OCI-LY3 (cell line): ENCODE data around the gene ZCCHC14.

ENCODE experiments used
- H2AFZ ChIP-seq: fragments of 200-600, 300-600 bp; shearing (Covaris generic); 2 replicates; pipeline ENCODE4 v1.6.0; 2014; ENCODE audit warnings: antibody characterized with exemption, low read depth, low read length
- H3K27ac ChIP-seq: fragments of 200-600, 300-600 bp; sonication (generic); 2 replicates; pipeline ENCODE4 v1.5.1; 2014; ENCODE audit warnings: mild to moderate bottlenecking, low read length, moderate library complexity, mixed read lengths
- H3K27me3 ChIP-seq: fragments of 200-600, 300-600 bp; sonication (generic); 2 replicates; pipeline ENCODE4 v1.6.1; 2014; ENCODE audit warnings: low read depth, low read length, mixed read lengths
- H3K36me3 ChIP-seq: fragments of 200-600, 300-600 bp; sonication (generic); replicated peaks from 2 replicates; pipeline ENCODE3; 2014; ENCODE audit warnings: low read depth, low read length, mixed read lengths
- H3K4me1 ChIP-seq: fragments of 300-600, 200-600 bp; sonication (generic); 2 replicates; pipeline ENCODE4 v1.6.1; 2014; ENCODE audit warnings: low read length, mixed read lengths
- H3K4me2 ChIP-seq: fragments of 200-600, 300-600 bp; sonication (generic); 2 replicates; pipeline ENCODE4 v1.6.1; 2014; ENCODE audit warnings: low read length, mixed read lengths
- H3K4me3 ChIP-seq: fragments of 300-600, 200-600 bp; sonication (generic); 2 replicates; pipeline ENCODE4 v1.5.1; 2014; ENCODE audit warnings: antibody characterized with exemption, mild to moderate bottlenecking, low read length, moderate library complexity
- H3K79me2 ChIP-seq: fragments of 300-600, 200-600 bp; shearing (Covaris generic); 2 replicates; pipeline ENCODE4 v1.6.1; 2014; ENCODE audit warnings: mild to moderate bottlenecking, low read length, mixed read lengths
- H3K9ac ChIP-seq: fragments of 300-600, 200-600 bp; shearing (Covaris generic); 2 replicates; pipeline ENCODE4 v1.6.0; 2014; ENCODE audit warnings: mild to moderate bottlenecking, low read length, moderate library complexity
- H3K9me3 ChIP-seq: fragments of 200-600, 300-600 bp; shearing (Covaris generic); 2 replicates; pipeline ENCODE4 v1.6.1; 2014; ENCODE audit warnings: low read length, mixed read lengths; ENCODE audit not compliant: insufficient read depth
- H4K20me1 ChIP-seq: fragments of 200-600, 300-600 bp; sonication (generic); 2 replicates; pipeline ENCODE4 v1.6.1; 2016; ENCODE audit warnings: low read length, mixed read lengths; ENCODE audit not compliant: insufficient read depth
- EZH2phosphoT487 ChIP-seq: fragments of 200-600 bp; shearing (Covaris generic); IDR thresholded peaks from 2 replicates; pipeline ENCODE4 v1.6.1; 2018; ENCODE audit warnings: antibody characterized with exemption, mixed run types, low read depth
- TF ChIP-seq, protein P1 (sequence below): fragments of 200-600, 300-600 bp; sonication (generic); IDR thresholded peaks from 2 replicates; pipeline ENCODE4 v1.5.1; 2014; ENCODE audit warnings: antibody characterized with exemption, low read length, low read depth

Gene ZCCHC14

DNA sequence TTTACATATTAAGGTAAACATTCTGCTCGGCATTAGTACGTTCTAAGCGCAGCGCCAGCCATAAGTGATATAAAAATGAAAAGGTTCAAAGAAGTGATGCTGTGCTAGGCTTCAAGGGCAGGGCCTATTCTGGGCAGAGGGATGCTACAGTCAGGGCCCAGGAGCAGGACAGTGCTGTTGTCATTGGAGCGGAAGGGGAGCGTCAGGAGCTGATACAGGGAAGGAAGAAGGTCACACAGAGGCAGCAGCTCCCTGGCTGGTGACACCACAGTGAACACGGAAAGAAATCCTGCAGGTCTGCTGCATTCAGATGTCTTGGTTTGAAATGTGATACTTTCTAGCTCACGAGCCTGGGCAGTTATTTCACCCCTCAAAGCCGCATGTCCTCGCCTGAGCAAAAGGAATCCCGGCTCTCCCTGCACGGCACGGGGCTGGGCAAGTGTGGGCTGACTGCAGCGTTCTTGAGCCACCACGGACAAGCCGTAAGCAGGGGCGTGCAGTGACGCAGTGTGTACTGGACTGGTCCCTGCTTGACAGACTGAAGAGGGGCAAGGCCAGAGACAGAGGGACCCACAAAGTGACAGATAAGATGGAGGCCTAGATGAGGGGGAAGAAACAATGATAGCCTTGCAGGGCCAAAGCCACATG, 41.1 kb downstream of the ZCCHC14 start:
- H3K79me2 ChIP-seq = no peaks in the 10 kb centered on the region
- TF ChIP-seq, protein P1, sequence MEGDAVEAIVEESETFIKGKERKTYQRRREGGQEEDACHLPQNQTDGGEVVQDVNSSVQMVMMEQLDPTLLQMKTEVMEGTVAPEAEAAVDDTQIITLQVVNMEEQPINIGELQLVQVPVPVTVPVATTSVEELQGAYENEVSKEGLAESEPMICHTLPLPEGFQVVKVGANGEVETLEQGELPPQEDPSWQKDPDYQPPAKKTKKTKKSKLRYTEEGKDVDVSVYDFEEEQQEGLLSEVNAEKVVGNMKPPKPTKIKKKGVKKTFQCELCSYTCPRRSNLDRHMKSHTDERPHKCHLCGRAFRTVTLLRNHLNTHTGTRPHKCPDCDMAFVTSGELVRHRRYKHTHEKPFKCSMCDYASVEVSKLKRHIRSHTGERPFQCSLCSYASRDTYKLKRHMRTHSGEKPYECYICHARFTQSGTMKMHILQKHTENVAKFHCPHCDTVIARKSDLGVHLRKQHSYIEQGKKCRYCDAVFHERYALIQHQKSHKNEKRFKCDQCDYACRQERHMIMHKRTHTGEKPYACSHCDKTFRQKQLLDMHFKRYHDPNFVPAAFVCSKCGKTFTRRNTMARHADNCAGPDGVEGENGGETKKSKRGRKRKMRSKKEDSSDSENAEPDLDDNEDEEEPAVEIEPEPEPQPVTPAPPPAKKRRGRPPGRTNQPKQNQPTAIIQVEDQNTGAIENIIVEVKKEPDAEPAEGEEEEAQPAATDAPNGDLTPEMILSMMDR = no peak
- no peak for TF ChIP-seq EZH2phosphoT487
- no peak overlapping the region for H3K9ac ChIP-seq
- no peak overlapping the region for H3K4me3 ChIP-seq
- H3K27ac ChIP-seq = no peak overlapping the region
- no peak overlapping the region for H3K4me2 ChIP-seq
- H2AFZ ChIP-seq = no peak overlapping the region
- no peaks in the 10 kb centered on the region for H4K20me1 ChIP-seq
- H3K27me3 ChIP-seq = no peaks in the 10 kb centered on the region
- H3K9me3 ChIP-seq = no peaks in the 10 kb centered on the region
- peaks cover 6% of the 10 kb centered on the region; the same call in 1 of the 2 replicates for H3K4me1 ChIP-seq
- H3K36me3 ChIP-seq = no peaks in the 10 kb centered on the region

- no peak for TF ChIP-seq EZH2phosphoT487
- TF ChIP-seq, protein P1 = no peak
- Histone ChIP-seq H3K36me3 (no peaks in the 10 kb centered on the region), H4K20me1 (no peaks in the 10 kb centered on the region), H2AFZ (no peak overlapping the region), H3K27me3 (no peaks in the 10 kb centered on the region), H3K9me3 (no peaks in the 10 kb centered on the region), H3K4me3 (no peak overlapping the region), H3K9ac (no peak overlapping the region), H3K79me2 (no peaks in the 10 kb centered on the region), H3K27ac (no peak overlapping the region), H3K4me2 (no peak overlapping the region), H3K4me1 (peaks cover 6% of the 10 kb centered on the region; the same call in 1 of the 2 replicates)
Observed at GRCh38 chr16:87448866-87449265, 44.0 kb downstream of the ZCCHC14 start.

DNA sequence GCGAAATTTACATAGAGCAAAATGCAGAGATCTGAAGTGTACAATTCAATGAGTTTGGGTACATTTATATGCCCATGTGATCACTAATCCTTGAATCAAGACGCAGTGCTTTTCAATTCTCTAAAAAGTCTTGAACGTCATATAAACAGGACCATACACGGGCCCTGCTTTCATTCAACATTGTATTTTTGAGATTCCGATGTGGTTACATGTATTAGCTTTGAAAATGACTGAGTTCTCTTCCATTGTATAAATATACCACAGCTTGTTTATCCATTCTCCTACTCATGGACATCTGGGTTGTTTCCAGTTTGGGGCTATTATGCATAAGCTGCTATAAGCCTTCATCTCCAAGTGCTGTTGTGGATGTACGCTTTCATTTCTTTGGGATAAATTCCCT, 45.5 kb downstream of the ZCCHC14 start:
- Histone ChIP-seq H3K79me2 (no peaks in the 10 kb centered on the region), H3K27me3 (no peaks in the 10 kb centered on the region), H4K20me1 (no peaks in the 10 kb centered on the region), H3K4me3 (no peak overlapping the region), H3K36me3 (no peaks in the 10 kb centered on the region), H3K9ac (no peak overlapping the region), H3K4me2 (no peak overlapping the region), H3K4me1 (peaks cover 1% of the 10 kb centered on the region; the same call in 1 of the 2 replicates), H3K27ac (no peak overlapping the region), H3K9me3 (no peaks in the 10 kb centered on the region), H2AFZ (no peak overlapping the region)
- TF ChIP-seq, protein P1 = no peak
- TF ChIP-seq EZH2phosphoT487 = no peak

DNA sequence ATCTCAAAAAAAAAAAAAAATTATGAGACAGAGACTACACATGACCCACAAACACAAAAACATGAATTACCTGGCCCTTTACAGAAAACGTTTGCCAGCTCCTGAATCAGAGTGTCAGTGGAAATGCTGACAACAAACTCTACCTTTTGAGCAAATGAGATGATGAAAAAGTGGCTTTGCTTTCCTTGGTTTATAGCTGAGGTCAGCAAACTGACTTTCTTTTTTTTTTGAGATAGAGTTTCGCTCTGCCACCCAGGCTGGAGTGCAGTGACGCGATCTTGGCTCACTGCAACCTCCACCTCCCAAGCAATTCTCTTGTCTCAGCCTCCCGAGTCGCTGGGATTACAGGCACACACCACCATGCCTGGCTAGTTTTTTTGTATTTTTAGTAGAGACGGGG, 46.3 kb downstream of the ZCCHC14 start:
- Histone ChIP-seq H3K79me2 (no peaks in the 10 kb centered on the region), H2AFZ (no peak overlapping the region), H3K9ac (no peak overlapping the region), H3K4me1 (no peaks in the 10 kb centered on the region), H3K9me3 (no peaks in the 10 kb centered on the region), H3K36me3 (no peaks in the 10 kb centered on the region), H3K4me3 (no peak overlapping the region), H3K27me3 (no peaks in the 10 kb centered on the region), H3K27ac (no peak overlapping the region), H3K4me2 (no peak overlapping the region), H4K20me1 (no peaks in the 10 kb centered on the region)
- no peak for TF ChIP-seq EZH2phosphoT487
- TF ChIP-seq, protein P1 = no peak
